ENCODE data around the gene PITPNM3. TPM values are rescaled to one million over a fixed set of nuclear protein-coding genes. Genes with fewer than 3 reads are reported as not detected.

The PITPNM3 gene
- polyA plus RNA-seq, 1 donor from 2014 or later: 3.0 TPM

DNA sequence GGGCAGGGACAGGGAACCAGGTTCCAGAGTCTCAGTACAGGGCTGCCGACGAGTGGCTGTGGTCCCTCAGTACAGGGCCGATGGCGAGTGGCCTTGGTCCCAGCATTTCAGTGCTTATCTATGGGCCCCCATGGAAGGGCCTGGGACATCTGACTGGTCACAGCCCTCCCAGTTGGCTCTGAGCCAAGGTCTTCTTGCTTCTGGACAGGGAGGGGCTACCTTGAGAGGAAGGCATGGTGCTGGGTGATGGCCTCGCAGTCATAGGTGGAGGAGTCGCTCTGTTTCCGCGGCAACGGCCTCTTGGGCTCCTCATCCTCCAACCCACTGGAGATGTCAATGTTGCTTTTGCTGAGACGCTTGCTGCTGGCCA, 79.6 kb downstream of the PITPNM3 start:
- H3K27ac ChIP-seq (ENCODE audit: low read length): no peak overlapping the region
- no peaks in the 10 kb centered on the region for H3K9me3 ChIP-seq (ENCODE audit: low read length)
- TF ChIP-seq MXI1 (conservative IDR thresholded peaks at IDR 0.05; ENCODE audit: poor library complexity, severe bottlenecking) (no peak), RAD21 (conservative IDR thresholded peaks at IDR 0.05) (no peak), POLR2AphosphoS5 (IDR thresholded peaks at IDR 0.05) (no peak), EZH2 (IDR thresholded peaks at IDR 0.05; ENCODE audit: borderline replicate concordance, insufficient read depth, low read length, poor library complexity, severe bottlenecking) (no peak), EP300 (conservative IDR thresholded peaks at IDR 0.05; ENCODE audit: poor library complexity, severe bottlenecking) (no peak), SMC3 (conservative IDR thresholded peaks at IDR 0.05; ENCODE audit: poor library complexity) (no peak), TAF1 (IDR thresholded peaks at IDR 0.05; ENCODE audit: low read depth) (no peak)
- TF ChIP-seq, protein P1, sequence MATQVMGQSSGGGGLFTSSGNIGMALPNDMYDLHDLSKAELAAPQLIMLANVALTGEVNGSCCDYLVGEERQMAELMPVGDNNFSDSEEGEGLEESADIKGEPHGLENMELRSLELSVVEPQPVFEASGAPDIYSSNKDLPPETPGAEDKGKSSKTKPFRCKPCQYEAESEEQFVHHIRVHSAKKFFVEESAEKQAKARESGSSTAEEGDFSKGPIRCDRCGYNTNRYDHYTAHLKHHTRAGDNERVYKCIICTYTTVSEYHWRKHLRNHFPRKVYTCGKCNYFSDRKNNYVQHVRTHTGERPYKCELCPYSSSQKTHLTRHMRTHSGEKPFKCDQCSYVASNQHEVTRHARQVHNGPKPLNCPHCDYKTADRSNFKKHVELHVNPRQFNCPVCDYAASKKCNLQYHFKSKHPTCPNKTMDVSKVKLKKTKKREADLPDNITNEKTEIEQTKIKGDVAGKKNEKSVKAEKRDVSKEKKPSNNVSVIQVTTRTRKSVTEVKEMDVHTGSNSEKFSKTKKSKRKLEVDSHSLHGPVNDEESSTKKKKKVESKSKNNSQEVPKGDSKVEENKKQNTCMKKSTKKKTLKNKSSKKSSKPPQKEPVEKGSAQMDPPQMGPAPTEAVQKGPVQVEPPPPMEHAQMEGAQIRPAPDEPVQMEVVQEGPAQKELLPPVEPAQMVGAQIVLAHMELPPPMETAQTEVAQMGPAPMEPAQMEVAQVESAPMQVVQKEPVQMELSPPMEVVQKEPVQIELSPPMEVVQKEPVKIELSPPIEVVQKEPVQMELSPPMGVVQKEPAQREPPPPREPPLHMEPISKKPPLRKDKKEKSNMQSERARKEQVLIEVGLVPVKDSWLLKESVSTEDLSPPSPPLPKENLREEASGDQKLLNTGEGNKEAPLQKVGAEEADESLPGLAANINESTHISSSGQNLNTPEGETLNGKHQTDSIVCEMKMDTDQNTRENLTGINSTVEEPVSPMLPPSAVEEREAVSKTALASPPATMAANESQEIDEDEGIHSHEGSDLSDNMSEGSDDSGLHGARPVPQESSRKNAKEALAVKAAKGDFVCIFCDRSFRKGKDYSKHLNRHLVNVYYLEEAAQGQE (IDR thresholded peaks at IDR 0.05; ENCODE audit: borderline replicate concordance): no peak
- TF ChIP-seq, protein P2, sequence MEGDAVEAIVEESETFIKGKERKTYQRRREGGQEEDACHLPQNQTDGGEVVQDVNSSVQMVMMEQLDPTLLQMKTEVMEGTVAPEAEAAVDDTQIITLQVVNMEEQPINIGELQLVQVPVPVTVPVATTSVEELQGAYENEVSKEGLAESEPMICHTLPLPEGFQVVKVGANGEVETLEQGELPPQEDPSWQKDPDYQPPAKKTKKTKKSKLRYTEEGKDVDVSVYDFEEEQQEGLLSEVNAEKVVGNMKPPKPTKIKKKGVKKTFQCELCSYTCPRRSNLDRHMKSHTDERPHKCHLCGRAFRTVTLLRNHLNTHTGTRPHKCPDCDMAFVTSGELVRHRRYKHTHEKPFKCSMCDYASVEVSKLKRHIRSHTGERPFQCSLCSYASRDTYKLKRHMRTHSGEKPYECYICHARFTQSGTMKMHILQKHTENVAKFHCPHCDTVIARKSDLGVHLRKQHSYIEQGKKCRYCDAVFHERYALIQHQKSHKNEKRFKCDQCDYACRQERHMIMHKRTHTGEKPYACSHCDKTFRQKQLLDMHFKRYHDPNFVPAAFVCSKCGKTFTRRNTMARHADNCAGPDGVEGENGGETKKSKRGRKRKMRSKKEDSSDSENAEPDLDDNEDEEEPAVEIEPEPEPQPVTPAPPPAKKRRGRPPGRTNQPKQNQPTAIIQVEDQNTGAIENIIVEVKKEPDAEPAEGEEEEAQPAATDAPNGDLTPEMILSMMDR (IDR thresholded peaks at IDR 0.05; ENCODE audit: poor library complexity, severe bottlenecking): no peak
- no peak overlapping the region for H2AFZ ChIP-seq (ENCODE audit: low read depth, low read length)
- no peaks in the 10 kb centered on the region for H4K20me1 ChIP-seq (ENCODE audit: insufficient read depth)
- H3K4me3 ChIP-seq (ENCODE audit: low read length): no peak overlapping the region
- no peaks in the 10 kb centered on the region for H3K36me3 ChIP-seq (ENCODE audit: insufficient read depth, low read length)
- H3F3A ChIP-seq (ENCODE audit: insufficient read depth, low read length, poor library complexity, severe bottlenecking): no peaks in the 10 kb centered on the region
- no peaks in the 10 kb centered on the region for H3K9me2 ChIP-seq (ENCODE audit: insufficient read depth, low read length)
- H3K27me3 ChIP-seq (ENCODE audit: insufficient read depth, low read depth, low read length): no peaks in the 10 kb centered on the region
- no peak overlapping the region for H3K9ac ChIP-seq (ENCODE audit: low read length)
- no peaks in the 10 kb centered on the region for H3K79me2 ChIP-seq (replicated peaks; ENCODE audit: insufficient read depth, low read length)
- H3K4me2 ChIP-seq (ENCODE audit: low read length): no peak overlapping the region

DNA sequence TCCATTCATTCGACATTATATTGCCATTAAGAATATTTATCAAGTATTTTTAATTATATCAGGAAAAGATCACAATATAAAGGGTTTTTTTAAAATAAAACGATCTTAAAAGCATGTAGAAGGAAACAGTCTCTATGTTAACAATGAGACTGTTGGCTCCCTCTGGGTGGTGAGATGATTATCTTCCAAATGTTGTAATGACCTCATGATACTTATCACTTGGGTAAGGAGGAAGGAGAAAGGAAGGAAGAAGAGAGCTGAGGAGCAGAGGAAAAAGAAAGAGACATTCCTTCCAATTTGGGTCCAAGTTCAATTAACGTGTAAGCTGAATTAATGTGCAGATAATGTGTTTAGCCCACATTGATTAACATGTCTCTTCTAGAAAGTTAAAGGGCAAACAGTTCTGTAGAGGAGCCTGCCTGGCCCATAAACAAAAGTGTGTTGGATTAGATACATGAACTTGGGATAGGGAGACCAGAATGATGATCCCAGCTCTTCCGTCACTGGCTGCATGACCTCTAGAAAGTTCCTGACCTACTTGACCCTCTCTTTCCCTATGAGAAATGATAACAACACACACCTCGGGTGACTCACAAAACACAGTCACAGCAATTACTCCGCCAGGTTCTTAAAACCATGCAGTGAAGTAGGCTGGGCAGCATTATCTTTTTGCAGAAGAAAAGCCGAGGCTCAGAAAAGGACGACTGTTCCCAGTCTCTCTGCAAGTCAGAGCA, 80.1 kb downstream of the PITPNM3 start:
- Histone ChIP-seq H3K36me3 (ENCODE audit: insufficient read depth, low read length) (no peaks in the 10 kb centered on the region), H3K9me2 (ENCODE audit: insufficient read depth, low read length) (no peaks in the 10 kb centered on the region), H3K79me2 (replicated peaks; ENCODE audit: insufficient read depth, low read length) (no peaks in the 10 kb centered on the region), H3K4me3 (ENCODE audit: low read length) (no peak overlapping the region), H2AFZ (ENCODE audit: low read depth, low read length) (no peak overlapping the region), H3K9me3 (ENCODE audit: low read length) (no peaks in the 10 kb centered on the region), H3K27me3 (ENCODE audit: insufficient read depth, low read depth, low read length) (no peaks in the 10 kb centered on the region), H3F3A (ENCODE audit: insufficient read depth, low read length, poor library complexity, severe bottlenecking) (no peaks in the 10 kb centered on the region), H4K20me1 (ENCODE audit: insufficient read depth) (no peaks in the 10 kb centered on the region), H3K9ac (ENCODE audit: low read length) (no peak overlapping the region), H3K27ac (ENCODE audit: low read length) (no peak overlapping the region), H3K4me2 (ENCODE audit: low read length) (no peak overlapping the region)
- TF ChIP-seq, protein P2 (IDR thresholded peaks at IDR 0.05; ENCODE audit: poor library complexity, severe bottlenecking): no peak
- no peak for TF ChIP-seq SMC3 (conservative IDR thresholded peaks at IDR 0.05; ENCODE audit: poor library complexity)
- no peak for TF ChIP-seq POLR2AphosphoS5 (IDR thresholded peaks at IDR 0.05)
